CD14-positive monocyte (primary cell): ENCODE measurements around the gene RBM25. TPM values are rescaled to one million over a fixed set of nuclear protein-coding genes. Genes with fewer than 3 reads are reported as not detected.

Experiments
- DNase-seq, 3 donors: peaks; one replicate each; pipeline ENCODE4 v3.0.0-alpha.2; 2011 to 2022
- H2AFZ ChIP-seq: 2 replicates; pipeline ENCODE4 v1.6.0; 2012; ENCODE audit warnings: mild to moderate bottlenecking, low read depth, low read length, inconsistent platforms; ENCODE audit not compliant: insufficient read depth, poor library complexity, severe bottlenecking
- H3K27ac ChIP-seq, 2 donors: 1 replicate in 1 of 2; 2 replicates in 1 of 2; pipeline ENCODE4 v1.5.1; 2012 to 2013; ENCODE audit warnings: low read length in 2 of 2, control low read depth in 1 of 2, inconsistent platforms in 1 of 2, low read depth in 1 of 2, mild to moderate bottlenecking in 1 of 2
- H3K27me3 ChIP-seq, 2 donors: one replicate each; pipeline versions ENCODE4 v1.6.0 to v1.6.1; 2011 to 2013; ENCODE audit warnings: low read length in 2 of 2; ENCODE audit not compliant: control insufficient read depth in 2 of 2, insufficient read depth in 2 of 2
- H3K36me3 ChIP-seq, 2 donors: replicated peaks in 1 of 2; 1 replicate in 1 of 2; 2 replicates in 1 of 2; pipeline versions ENCODE4 v1.5.1 to v1.6.1; 2012 to 2013; ENCODE audit warnings: low read length in 2 of 2, control low read depth in 1 of 2, inconsistent platforms in 1 of 2, mild to moderate bottlenecking in 1 of 2; ENCODE audit not compliant: insufficient read depth in 2 of 2, control insufficient read depth in 1 of 2
- H3K4me1 ChIP-seq, 2 donors: 1 replicate in 1 of 2; 2 replicates in 1 of 2; pipeline versions ENCODE4 v1.5.1 to v1.6.1; 2012 to 2013; ENCODE audit warnings: low read length in 2 of 2, control low read depth in 1 of 2, inconsistent platforms in 1 of 2, mild to moderate bottlenecking in 1 of 2, moderate library complexity in 1 of 2; ENCODE audit not compliant: insufficient read depth in 2 of 2, control insufficient read depth in 1 of 2
- H3K4me2 ChIP-seq: replicated peaks from 2 replicates; pipeline ENCODE3; 2012; ENCODE audit warnings: low read length, moderate library complexity, mild to moderate bottlenecking; ENCODE audit not compliant: poor library complexity, severe bottlenecking; ENCODE audit errors: extremely low read depth
- H3K4me3 ChIP-seq, 3 experiments: fragments of 200-600 bp in 1 of 3; sonication (generic) in 1 of 3; replicated peaks in 1 of 3; 1 replicate in 2 of 3; 2 replicates in 1 of 3; pipeline ENCODE4 v1.5.1; 2011 to 2013; ENCODE audit warnings: low read length in 3 of 3, mild to moderate bottlenecking in 3 of 3, control low read depth in 2 of 3, low read depth in 2 of 3, inconsistent platforms in 1 of 3, moderate library complexity in 1 of 3
- H3K79me2 ChIP-seq: 2 replicates; pipeline ENCODE4 v1.6.0; 2012; ENCODE audit warnings: mild to moderate bottlenecking, control low read depth, inconsistent platforms, low read length, moderate library complexity; ENCODE audit not compliant: insufficient read depth
- H3K9ac ChIP-seq: 2 replicates; pipeline ENCODE4 v1.6.0; 2017; ENCODE audit warnings: low read length, mild to moderate bottlenecking; ENCODE audit not compliant: insufficient read depth, poor library complexity, severe bottlenecking
- H3K9me3 ChIP-seq, 2 donors: replicated peaks in 1 of 2; 1 replicate in 1 of 2; 2 replicates in 1 of 2; pipeline versions ENCODE4 v1.5.1 to v1.6.1; 2012 to 2013; ENCODE audit warnings: low read length in 2 of 2, control low read depth in 1 of 2; ENCODE audit not compliant: control insufficient read depth in 1 of 2, insufficient read depth in 1 of 2
- H4K20me1 ChIP-seq: 2 replicates; pipeline ENCODE4 v1.6.0; 2012; ENCODE audit warnings: mild to moderate bottlenecking, low read length, control low read depth, moderate library complexity; ENCODE audit not compliant: insufficient read depth
- H3K27ac Mint-ChIP-seq, 7 donors: one replicate each; pipeline ENCODE4 v1.8.0; 2020; ENCODE audit warnings: mild to moderate bottlenecking in 7 of 7, mixed read lengths in 7 of 7, moderate library complexity in 6 of 7, inconsistent platforms in 2 of 7
- H3K27me3 Mint-ChIP-seq, 3 donors: one replicate each; pipeline ENCODE4 v1.8.0; 2021 to 2022; ENCODE audit warnings: low read depth in 3 of 3, mild to moderate bottlenecking in 3 of 3, mixed read lengths in 3 of 3, moderate library complexity in 3 of 3, inconsistent platforms in 1 of 3
- H3K36me3 Mint-ChIP-seq, 2 donors: one replicate each; pipeline ENCODE4 v1.8.0; 2020; ENCODE audit warnings: mixed read lengths in 2 of 2, inconsistent platforms in 1 of 2, mild to moderate bottlenecking in 1 of 2
- H3K4me1 Mint-ChIP-seq: one replicate; pipeline ENCODE4 v1.8.0; 2020; ENCODE audit warnings: mild to moderate bottlenecking, mixed read lengths
- H3K4me3 Mint-ChIP-seq, 2 donors: one replicate each; pipeline ENCODE4 v1.8.0; 2020; ENCODE audit warnings: mild to moderate bottlenecking in 2 of 2, mixed read lengths in 2 of 2, moderate library complexity in 1 of 2
- H3K9me3 Mint-ChIP-seq, 7 donors: one replicate each; pipeline ENCODE4 v1.8.0; 2020 to 2022; ENCODE audit warnings: mixed read lengths in 7 of 7, mild to moderate bottlenecking in 6 of 7, moderate library complexity in 6 of 7, inconsistent platforms in 2 of 7
- CTCF ChIP-seq: fragments of 200-600 bp; IDR thresholded peaks from one replicate; pipeline ENCODE4 v1.8.0; 2022; ENCODE audit warnings: antibody characterized with exemption, mild to moderate bottlenecking
- WGBS: methylation state at CpG from one replicate; pipeline ENCODE4 v1.1.5; 2013; ENCODE audit warnings: missing lambda C conversion rate; ENCODE audit not compliant: insufficient coverage; 5-methylcytosine and 5-hydroxymethylcytosine counted together
- intact Hi-C, 2 donors: fragments of 100-400 bp; cut with micrococcal nuclease; formaldehyde crosslinking; loops; one replicate each; pipeline versions ENCODE4 v1.15.0 to v1.15.1; 2023
- polyA plus RNA-seq, 3 donors: library from polyadenylated mRNA; depleted of rRNA in 1 of 3; unstranded in 2 of 3; stranded (reverse) in 1 of 3; fragments of 300-500 nt in 2 of 3; fragments of >200 nt in 1 of 3; fragmentation: Illumina TruSeq in 2 of 3; gene quantifications; 1 replicate in 2 of 3; 2 replicates in 1 of 3; pipeline ENCODE4 v1.2.3, GENCODE V29; 2012 to 2021
- small RNA-seq: library from RNA; depleted of rRNA; stranded (forward); fragments of <200 nt; gene quantifications from one replicate; pipeline ENCODE3, GENCODE V24; 2012; ENCODE audit warnings: low read depth; ENCODE audit not compliant: insufficient read length

The RBM25 gene
- polyA plus RNA-seq, 3 donors: 15.6 to 46.5 (median 25.2) TPM

GRCh38 chr14:73173092-73173735 is 114.9 kb downstream of the RBM25 start:
- Mint-ChIP-seq H3K36me3 (peaks cover 84 to 96% of the 10 kb centered on the region in 2 donors), H3K27ac (peak overlapping the region in 3 of 7 donors; percentile 51 to 55 (median 52)), H3K9me3 (no peaks in the 10 kb centered on the region), H3K4me1 (peaks cover 21% of the 10 kb centered on the region), H3K4me3 (no peak overlapping the region), H3K27me3 (no peaks in the 10 kb centered on the region)
- no peak overlapping the region for H3K4me2 ChIP-seq
- peak in 1 of 3 donors; percentile 38 for DNase-seq
- no peak overlapping the region for H3K4me3 ChIP-seq
- peaks cover 40% of the 10 kb centered on the region for H3K79me2 ChIP-seq
- intact Hi-C loops: no loop called here
- no peaks in the 10 kb centered on the region for H3K27me3 ChIP-seq
- peaks cover 50% of the 10 kb centered on the region for H4K20me1 ChIP-seq
- H3K36me3 ChIP-seq: peaks cover 93 to 97% of the 10 kb centered on the region in 2 donors
- H3K27ac ChIP-seq: peak overlapping the region in 1 of 2 donors; percentile 26
- no CpG with 5 or more reads among the region's 3 CpGs for whole genome bisulfite sequencing
- H3K9ac ChIP-seq: no peak overlapping the region
- H3K4me1 ChIP-seq: peaks cover 0 to 26% of the 10 kb centered on the region in 2 donors
- TF ChIP-seq CTCF: peak; percentile 40
- H3K9me3 ChIP-seq: no peaks in the 10 kb centered on the region
- no peak overlapping the region for H2AFZ ChIP-seq

Small RNA genes within 50 kb of the gene (small RNA-seq; reads per million reads assigned to genes)
- gene RN7SL586P: not detected

Other genes with a start within 250 kb of the RBM25 start
- under 1 TPM in 2 of 3 donors, not detected in 1; 0.33 to 0.39 TPM for gene DPF3, start 164.4 kb upstream of the RBM25 start, polyA plus RNA-seq
- gene DCAF4, start 132.1 kb upstream of the RBM25 start, polyA plus RNA-seq: 1 to 10 TPM; 1.1 to 7.2 (median 2.3) TPM
- gene ZFYVE1, start 31.4 kb upstream of the RBM25 start, polyA plus RNA-seq: 10 to 100 TPM in 1 of 3 donors, 1 to 10 TPM in 2; 4.9 to 18.6 (median 5.3) TPM
- gene PSEN1, start 78.0 kb downstream of the RBM25 start, polyA plus RNA-seq: 100 to 1,000 TPM in 1 of 3 donors, 10 to 100 TPM in 2; 42.4 to 130 (median 85.6) TPM
- gene PAPLN, start 179.0 kb downstream of the RBM25 start, polyA plus RNA-seq: 1 to 10 TPM in 1 of 3 donors, under 1 TPM in 2; 0.58 to 2.8 (median 0.73) TPM